Astrocyte of the cerebellum (primary cell): Measurements from ENCODE around the gene TAS1R1.

Source experiments
- DNase-seq: peaks from one replicate; pipeline ENCODE4 v3.0.0-alpha.2; 2011; ENCODE audit warnings: low read depth
- H3K4me3 ChIP-seq: 2 replicates; pipeline ENCODE4 v1.5.1; 2011; ENCODE audit warnings: mild to moderate bottlenecking, low read depth, low read length, moderate library complexity
- CTCF ChIP-seq: IDR thresholded peaks from 2 replicates; pipeline ENCODE4 v1.5.1; 2012; ENCODE audit warnings: low read length, low read depth, moderate library complexity, mild to moderate bottlenecking; ENCODE audit errors: missing control alignments
- in situ Hi-C: cut with HindIII; loops from 2 replicates; pipeline ENCODE4 v1.10.0; 2017; ENCODE audit warnings: low sequenced_read_pairs

Gene TAS1R1

DNA sequence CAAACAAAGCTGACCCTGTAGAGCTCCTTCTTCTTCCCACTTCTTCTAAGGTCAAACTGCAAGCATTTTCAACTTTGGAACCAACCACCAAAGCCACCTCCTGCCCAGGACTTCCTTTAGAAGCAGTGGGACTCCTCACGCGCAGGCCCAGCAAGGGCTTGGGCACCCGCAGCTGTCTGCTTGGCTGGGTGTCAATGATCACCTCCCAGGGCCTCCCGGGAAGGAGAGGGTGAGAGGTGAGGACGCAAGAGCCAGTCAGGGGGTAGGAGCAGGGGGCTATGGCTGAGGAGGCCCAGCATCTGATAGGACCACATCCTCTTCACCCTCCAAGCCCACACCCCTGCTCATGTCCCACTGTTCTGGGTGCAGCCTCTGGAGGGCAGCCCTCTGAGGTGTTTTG lies 37.3 kb downstream of the TAS1R1 start:
- no peak overlapping the region for H3K4me3 ChIP-seq
- TF ChIP-seq CTCF: no peak
- in situ Hi-C loops: no loop called here
- DNase-seq: no peak

- H3K4me3 ChIP-seq: no peak overlapping the region
- in situ Hi-C loops: no loop called here
- TF ChIP-seq CTCF: no peak
- DNase-seq: no peak
Measured at GRCh38 chr1:6592865-6593593, 37.9 kb downstream of the TAS1R1 start.

DNA sequence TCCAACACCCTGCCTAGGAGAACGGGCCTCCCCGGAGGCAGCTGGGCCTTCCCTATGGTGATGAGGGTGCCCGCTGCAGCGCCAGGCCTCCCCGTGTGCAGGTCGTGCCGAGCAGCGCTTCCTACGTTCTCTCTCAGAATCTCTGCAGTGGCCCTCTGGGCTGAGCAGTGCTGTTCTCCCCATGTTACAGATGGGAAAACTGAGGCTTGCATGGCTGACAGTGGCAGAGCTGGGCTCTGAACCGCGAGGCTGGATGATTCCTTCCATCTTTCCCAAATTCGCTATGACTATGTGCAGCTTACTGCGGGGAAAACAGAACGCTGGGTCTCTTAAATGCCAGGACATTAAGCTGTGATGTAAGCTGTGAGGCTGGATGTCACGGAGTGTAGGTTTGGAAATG lies 38.7 kb downstream of the TAS1R1 start:
- TF ChIP-seq CTCF: no peak
- no peak for DNase-seq
- H3K4me3 ChIP-seq: no peak overlapping the region
- in situ Hi-C loops: no loop called here

DNA sequence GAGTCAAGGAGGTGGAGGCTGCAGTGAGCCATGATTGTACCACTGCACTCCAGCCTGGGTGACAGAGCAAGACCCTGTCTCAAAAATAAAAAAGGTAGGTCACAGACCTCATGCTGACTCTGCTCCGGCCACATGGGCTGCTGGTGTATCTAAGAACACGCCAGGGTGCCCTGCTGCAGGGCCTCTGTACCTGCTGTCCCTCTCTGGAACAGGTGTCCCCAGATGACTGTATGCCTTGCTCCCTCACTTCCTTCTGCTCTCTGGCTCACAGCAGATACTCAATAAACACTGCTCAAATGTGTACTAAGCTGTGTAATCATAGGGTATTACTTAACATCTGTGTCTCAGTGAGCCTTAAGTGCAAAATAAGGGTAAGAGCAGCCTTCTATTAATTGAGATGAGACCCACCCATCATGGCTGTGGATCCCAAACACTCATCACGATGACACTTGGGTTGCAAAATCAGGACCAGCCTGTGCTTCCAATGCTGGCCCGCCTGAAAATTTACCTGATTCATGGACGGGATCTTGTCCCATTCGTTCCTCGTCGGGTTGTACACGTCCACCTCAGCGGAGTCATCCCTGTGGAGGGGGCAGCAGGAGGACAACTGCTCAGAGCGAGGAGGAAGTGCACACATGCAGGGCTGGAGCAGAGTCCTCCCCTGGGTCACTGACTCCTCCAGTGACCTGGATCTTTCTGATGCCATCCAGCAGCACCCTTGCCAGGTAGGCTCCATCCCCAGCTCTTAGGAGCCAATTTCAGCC lies 40.1 kb downstream of the TAS1R1 start:
- no peak for TF ChIP-seq CTCF
- DNase-seq: no peak
- in situ Hi-C loops: no loop called here
- no peak overlapping the region for H3K4me3 ChIP-seq

DNA sequence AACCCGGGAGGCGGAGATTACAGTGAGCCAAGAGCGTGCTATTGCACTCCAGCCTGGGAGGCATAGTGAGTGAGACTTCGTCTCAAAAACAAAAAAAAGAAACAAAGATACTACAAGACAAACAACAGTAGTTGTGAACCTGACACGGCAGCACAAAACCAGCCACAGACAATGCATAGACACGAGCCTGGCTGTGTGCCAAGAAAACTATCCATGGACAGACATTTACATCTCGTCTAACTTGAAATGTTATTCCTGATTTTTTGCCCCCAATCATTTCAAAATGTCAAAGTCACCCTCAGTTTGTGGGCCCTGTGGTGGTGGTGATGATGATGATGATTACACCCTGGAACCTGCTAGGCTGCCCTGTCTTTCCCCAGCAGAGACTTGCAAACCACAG lies 41.2 kb downstream of the TAS1R1 start:
- no peak for DNase-seq

More for the DNA sequence above, 41.2 kb downstream of the TAS1R1 start:
- H3K4me3 ChIP-seq: no peak overlapping the region
- no peak for TF ChIP-seq CTCF
- in situ Hi-C loops: no loop called here
